Measurements from ENCODE around the gene CBL.

CBL gene

DNA sequence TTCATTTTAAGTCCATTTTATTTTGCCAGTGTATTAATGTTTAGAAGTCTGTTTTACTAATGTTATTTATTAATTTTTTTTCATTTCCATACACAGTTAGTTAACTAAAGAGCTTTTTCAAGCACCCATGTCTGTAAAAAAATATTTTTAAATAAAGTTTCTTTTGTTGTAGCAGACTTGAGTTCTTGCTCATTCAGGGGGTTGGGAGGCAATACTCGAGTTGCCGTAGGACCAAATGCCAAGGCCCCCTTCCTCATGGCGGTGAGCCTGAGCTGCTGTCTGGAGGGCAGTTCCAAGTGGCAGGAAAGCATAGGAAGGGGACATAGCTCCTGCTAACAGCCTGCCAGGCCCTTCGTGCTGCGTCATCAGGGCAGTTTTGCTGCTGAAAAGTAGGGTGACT is 101.8 kb downstream of the CBL start:
- TF ChIP-seq, protein P1, sequence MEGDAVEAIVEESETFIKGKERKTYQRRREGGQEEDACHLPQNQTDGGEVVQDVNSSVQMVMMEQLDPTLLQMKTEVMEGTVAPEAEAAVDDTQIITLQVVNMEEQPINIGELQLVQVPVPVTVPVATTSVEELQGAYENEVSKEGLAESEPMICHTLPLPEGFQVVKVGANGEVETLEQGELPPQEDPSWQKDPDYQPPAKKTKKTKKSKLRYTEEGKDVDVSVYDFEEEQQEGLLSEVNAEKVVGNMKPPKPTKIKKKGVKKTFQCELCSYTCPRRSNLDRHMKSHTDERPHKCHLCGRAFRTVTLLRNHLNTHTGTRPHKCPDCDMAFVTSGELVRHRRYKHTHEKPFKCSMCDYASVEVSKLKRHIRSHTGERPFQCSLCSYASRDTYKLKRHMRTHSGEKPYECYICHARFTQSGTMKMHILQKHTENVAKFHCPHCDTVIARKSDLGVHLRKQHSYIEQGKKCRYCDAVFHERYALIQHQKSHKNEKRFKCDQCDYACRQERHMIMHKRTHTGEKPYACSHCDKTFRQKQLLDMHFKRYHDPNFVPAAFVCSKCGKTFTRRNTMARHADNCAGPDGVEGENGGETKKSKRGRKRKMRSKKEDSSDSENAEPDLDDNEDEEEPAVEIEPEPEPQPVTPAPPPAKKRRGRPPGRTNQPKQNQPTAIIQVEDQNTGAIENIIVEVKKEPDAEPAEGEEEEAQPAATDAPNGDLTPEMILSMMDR (IDR thresholded peaks at IDR 0.05; ENCODE audit: low read depth, low read length, missing control alignments) = no peak
- no peak for DNase-seq (ENCODE audit: low read depth)
- H3K4me3 ChIP-seq (ENCODE audit: low read depth, low read length) = no peak overlapping the region

DNA sequence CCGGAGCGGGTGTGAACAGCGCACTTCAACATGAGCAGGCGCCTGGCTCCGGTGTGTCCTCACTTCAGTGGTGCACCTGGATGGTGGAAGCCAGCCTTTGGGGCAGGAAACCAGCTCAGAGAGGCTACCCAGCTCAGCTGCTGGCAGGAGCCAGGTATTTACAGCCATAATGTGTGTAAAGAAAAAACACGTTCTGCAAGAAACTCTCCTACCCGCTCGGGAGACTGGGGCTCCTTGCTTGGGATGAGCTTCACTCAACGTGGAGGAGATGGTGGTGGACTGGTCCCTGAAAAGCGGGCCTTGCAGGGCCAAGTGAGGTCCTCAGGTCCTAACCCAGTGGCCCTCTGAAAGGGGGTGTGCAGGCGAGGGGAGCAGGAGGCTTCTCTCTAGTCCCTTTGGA is 103.3 kb downstream of the CBL start:
- TF ChIP-seq, protein P1 (IDR thresholded peaks at IDR 0.05; ENCODE audit: low read depth, low read length, missing control alignments) = no peak
- DNase-seq (ENCODE audit: low read depth) = no peak

DNA sequence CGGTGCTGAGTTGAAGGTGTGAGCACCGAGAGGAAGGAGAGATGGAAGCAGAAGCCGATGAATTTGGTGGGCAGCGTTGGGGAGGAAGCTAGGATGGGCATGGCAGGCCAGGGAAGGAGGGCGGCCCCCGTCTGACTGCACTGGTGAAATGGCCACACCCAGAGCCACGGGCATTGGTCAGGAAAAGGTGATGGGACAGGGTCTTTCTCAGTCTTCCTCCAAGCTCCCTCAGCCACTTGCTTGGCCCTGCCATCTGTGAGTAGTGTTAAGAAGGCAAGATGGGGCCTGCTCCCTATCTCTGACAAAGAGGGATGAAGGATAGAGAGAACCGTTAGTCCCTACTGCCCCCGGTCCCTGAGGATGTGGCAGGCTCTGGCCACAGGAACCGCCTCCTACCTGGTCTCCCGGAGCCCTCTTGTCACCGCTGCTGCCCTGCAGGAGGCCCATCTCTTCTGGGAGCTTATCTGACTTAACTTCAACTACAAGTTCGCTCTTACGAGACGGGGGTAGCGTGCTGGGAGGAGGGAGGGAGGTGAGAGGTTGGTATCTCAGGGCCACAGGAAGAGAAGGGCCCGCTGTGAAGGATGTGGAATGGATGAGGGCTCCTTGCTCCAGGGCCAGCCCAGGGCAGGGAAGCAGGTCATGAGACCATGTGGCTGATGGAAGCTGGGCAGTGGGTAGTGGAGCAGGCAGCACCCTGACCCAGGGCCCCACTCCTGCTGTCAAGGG is 104.0 kb downstream of the CBL start:
- DNase-seq (ENCODE audit: low read depth) = no peak
- TF ChIP-seq, protein P1 (IDR thresholded peaks at IDR 0.05; ENCODE audit: low read depth, low read length, missing control alignments) = no peak
- no peak overlapping the region for H3K4me3 ChIP-seq (ENCODE audit: low read depth, low read length)

More for the DNA sequence above, 103.3 kb downstream of the CBL start:
- no peak overlapping the region for H3K4me3 ChIP-seq (ENCODE audit: low read depth, low read length)

DNA sequence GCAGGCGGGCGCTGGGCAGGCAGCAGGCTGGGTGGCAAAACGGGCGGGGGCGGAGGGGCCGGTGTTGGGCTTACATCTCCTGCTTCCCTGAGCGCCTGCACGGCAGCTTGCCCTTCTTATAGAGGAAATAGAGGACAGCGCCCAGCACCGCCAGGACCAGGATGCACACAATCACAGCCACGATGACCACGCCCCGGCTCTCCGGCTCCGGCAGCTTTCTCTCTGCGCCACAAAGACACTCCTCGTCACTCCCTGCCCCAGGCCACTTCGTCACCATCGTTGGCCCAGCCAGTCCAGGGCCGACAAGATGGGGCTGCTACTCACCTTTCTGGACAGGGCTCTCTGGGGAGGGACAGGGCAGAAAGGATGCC is 104.5 kb downstream of the CBL start:
- TF ChIP-seq, protein P1 (IDR thresholded peaks at IDR 0.05; ENCODE audit: low read depth, low read length, missing control alignments) = no peak
- H3K4me3 ChIP-seq (ENCODE audit: low read depth, low read length) = no peak overlapping the region
- DNase-seq (ENCODE audit: low read depth) = no peak

DNA sequence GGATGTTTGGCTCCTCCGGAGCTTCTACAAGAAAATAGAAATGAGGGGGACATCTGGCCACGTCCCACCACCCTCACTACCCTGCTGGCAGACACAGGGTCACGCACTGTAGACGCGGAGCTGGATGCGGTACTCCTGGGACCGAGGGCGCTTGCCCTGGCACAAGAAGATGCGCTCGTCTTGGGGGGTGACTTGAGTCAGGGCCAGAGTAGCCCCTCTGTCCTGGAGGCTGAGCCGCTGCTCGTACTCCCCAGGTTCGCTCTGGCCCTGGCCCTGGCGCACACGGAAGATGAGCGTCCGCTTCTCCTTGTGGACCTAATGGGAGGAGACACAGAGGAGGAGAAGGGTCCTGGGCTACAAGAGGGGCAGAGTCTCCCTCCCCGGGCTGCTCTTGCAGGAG is 108.6 kb downstream of the CBL start:
- DNase-seq (ENCODE audit: low read depth) = no peak
- no peak overlapping the region for H3K4me3 ChIP-seq (ENCODE audit: low read depth, low read length)

DNA sequence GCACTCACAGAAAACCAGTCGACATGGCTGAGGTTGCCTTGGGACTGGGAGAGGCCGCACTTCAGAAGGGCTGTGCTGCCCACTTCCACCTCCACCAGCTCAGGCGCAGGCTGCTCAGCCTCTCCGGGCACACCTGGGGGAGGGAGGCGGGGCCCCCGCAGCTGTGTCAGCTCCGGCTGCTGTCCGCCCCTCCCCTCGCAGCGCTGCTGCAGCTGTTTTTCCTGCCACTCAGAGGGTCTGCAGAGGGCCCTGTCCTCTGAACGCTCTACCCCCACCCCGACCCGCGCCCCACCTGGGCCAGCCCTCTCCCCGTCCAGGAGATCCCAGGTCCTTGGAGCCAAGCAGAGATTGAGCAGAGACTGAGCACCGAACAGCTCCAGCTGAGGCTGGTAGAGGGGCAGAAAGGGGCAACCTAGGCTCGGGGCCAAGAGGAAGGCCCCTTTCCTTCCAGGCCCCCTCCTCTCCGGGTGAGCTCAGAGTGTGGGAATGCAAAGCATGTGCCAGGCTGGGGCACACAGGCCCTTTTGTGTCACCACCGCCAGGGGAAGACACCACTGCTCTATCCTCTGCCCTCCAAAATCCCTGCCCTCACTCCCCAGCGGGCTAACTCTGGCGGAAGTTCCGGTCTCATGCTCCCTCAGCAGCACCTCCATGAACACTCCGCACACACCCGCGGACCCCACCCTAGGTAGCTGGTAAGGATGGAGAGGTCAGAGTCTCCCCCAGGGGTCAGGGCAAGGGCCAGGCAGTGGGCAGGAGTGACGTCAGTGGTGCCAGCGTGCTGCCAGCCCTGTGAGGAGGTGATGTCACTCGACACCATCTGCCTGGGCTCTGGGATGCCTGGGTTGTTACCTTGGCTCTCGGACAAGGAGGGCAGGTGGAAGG is 109.2 kb downstream of the CBL start:
- TF ChIP-seq, protein P1 (IDR thresholded peaks at IDR 0.05; ENCODE audit: low read depth, low read length, missing control alignments) = peak; percentile 33
- no peak for DNase-seq (ENCODE audit: low read depth)
- H3K4me3 ChIP-seq (ENCODE audit: low read depth, low read length) = peak overlapping the region; percentile 55

More for the DNA sequence above, 108.6 kb downstream of the CBL start:
- TF ChIP-seq, protein P1 (IDR thresholded peaks at IDR 0.05; ENCODE audit: low read depth, low read length, missing control alignments) = no peak
